ENCODE results near the gene SPATA20. TPM values are rescaled to one million over a fixed set of nuclear protein-coding genes. Genes with fewer than 3 reads are reported as not detected.

Gene SPATA20
- total and polyA plus RNA-seq, 2 of the 13 experiments (the other 11 are each of a cell fraction or from before 2014, with no cell fraction given): 36.1 to 64.8 TPM

- Histone ChIP-seq H3K36me3 (replicated peaks in 1 of 2; ENCODE audit: control insufficient read depth in 1 of 2, insufficient read depth in 2 of 2, low read length in 2 of 2) (no peaks in the 10 kb centered on the region), H3K27me3 (ENCODE audit: control insufficient read depth in 1 of 2, insufficient read depth in 2 of 2, low read length in 2 of 2) (peaks cover 21 to 89% of the 10 kb centered on the region in 2 experiments), H3K4me2 (ENCODE audit: low read depth, low read length) (no peak overlapping the region), H3K27ac (ENCODE audit: extremely low read length, insufficient read depth, low read length) (no peak overlapping the region), H2AFZ (ENCODE audit: low read length) (no peak overlapping the region), H3K4me3 (replicated peaks in 1 of 3; ENCODE audit: insufficient read depth in 1 of 3, low read depth in 2 of 3, low read length in 3 of 3) (no peak overlapping the region), H3K9ac (ENCODE audit: insufficient read depth, low read depth, low read length) (no peak overlapping the region), H3K9me3 (ENCODE audit: low read length) (no peaks in the 10 kb centered on the region), H3K79me2 (ENCODE audit: insufficient read depth, low read length) (no peaks in the 10 kb centered on the region), H3K4me1 (ENCODE audit: insufficient read depth, low read length) (no peaks in the 10 kb centered on the region), H4K20me1 (ENCODE audit: insufficient read depth, low read length) (no peaks in the 10 kb centered on the region)
- peak; percentile 68 for ATAC-seq
- ChIA-PET POLR2A (interaction anchor here (1.2 kb wide), 1 partner anchor 8 kb away, joined by 3 read pairs; no protein-coding TSS in a partner anchor), CTCF (ENCODE audit: low intra/inter-chr PET ratio, low total read pairs) (interaction anchor here (1.5 kb wide), 1 partner anchor 25 kb away, joined by 4 read pairs; no protein-coding TSS in a partner anchor)
- BruUV-seq (replicated peaks): no TSS peak
- WGBS (ENCODE audit: low lambda C conversion rate): 53% methylated on average over 15 of the region's 33 CpGs
- in situ Hi-C loops (cut with HindIII; ENCODE audit: extremely low pct_ligation_motif_present, low pct_unique_long_range_greater_than_20kb) (no loop called here), intact Hi-C loops (cut with micrococcal nuclease; ENCODE audit: unreplicated experiment) (no loop called here)
- no peak for DNase-seq (ENCODE audit: low spot score)
- FAIRE-seq: no peak
- no peak for TF ChIP-seq ZNF331 (CRISPR knock-in tag; IDR thresholded peaks at IDR 0.05)
- no peak for TF ChIP-seq ARID5B (CRISPR knock-in tag; IDR thresholded peaks at IDR 0.05)
- no peak for TF ChIP-seq ISL2 (CRISPR knock-in tag; IDR thresholded peaks at IDR 0.05)
- TF ChIP-seq REXO4 (CRISPR knock-in tag; IDR thresholded peaks at IDR 0.05; ENCODE audit: borderline replicate concordance): no peak
- no peak for TF ChIP-seq KMT2A (CRISPR knock-in tag; IDR thresholded peaks at IDR 0.05)
- no peak for TF ChIP-seq PATZ1 (CRISPR knock-in tag; IDR thresholded peaks at IDR 0.05)
- TF ChIP-seq RARA (CRISPR knock-in tag; IDR thresholded peaks at IDR 0.05): no peak
- TF ChIP-seq PAF1 (CRISPR knock-in tag; IDR thresholded peaks at IDR 0.05): no peak
- no peak for TF ChIP-seq ZNF124 (CRISPR knock-in tag; IDR thresholded peaks at IDR 0.05)
- TF ChIP-seq ZNF878 (CRISPR knock-in tag; IDR thresholded peaks at IDR 0.05): no peak
- TF ChIP-seq STAT6 (CRISPR knock-in tag; IDR thresholded peaks at IDR 0.05; ENCODE audit: borderline replicate concordance): no peak
- TF ChIP-seq MAZ (IDR thresholded peaks at IDR 0.05; ENCODE audit: borderline replicate concordance, low read depth, low read length): no peak
- TF ChIP-seq MAZ (CRISPR knock-in tag; IDR thresholded peaks at IDR 0.05; ENCODE audit: low read depth): no peak
Measured at GRCh38 chr17:50575581-50576210, 28.7 kb downstream of the SPATA20 start.

All from HepG2 (cell line).